Fibroblast of peridontal ligament (primary cell): Measurements from ENCODE around the gene ITIH1.
"Not testable (repeated sequence)": the region's sequence is repeated elsewhere in the genome, so short reads cannot be mapped to it uniquely, and the experiment has no call there.

ENCODE experiments used
- DNase-seq: peaks from one replicate; pipeline ENCODE4 v3.0.0-alpha.2; 2010; ENCODE audit errors: extremely low read depth

Gene ITIH1

DNA sequence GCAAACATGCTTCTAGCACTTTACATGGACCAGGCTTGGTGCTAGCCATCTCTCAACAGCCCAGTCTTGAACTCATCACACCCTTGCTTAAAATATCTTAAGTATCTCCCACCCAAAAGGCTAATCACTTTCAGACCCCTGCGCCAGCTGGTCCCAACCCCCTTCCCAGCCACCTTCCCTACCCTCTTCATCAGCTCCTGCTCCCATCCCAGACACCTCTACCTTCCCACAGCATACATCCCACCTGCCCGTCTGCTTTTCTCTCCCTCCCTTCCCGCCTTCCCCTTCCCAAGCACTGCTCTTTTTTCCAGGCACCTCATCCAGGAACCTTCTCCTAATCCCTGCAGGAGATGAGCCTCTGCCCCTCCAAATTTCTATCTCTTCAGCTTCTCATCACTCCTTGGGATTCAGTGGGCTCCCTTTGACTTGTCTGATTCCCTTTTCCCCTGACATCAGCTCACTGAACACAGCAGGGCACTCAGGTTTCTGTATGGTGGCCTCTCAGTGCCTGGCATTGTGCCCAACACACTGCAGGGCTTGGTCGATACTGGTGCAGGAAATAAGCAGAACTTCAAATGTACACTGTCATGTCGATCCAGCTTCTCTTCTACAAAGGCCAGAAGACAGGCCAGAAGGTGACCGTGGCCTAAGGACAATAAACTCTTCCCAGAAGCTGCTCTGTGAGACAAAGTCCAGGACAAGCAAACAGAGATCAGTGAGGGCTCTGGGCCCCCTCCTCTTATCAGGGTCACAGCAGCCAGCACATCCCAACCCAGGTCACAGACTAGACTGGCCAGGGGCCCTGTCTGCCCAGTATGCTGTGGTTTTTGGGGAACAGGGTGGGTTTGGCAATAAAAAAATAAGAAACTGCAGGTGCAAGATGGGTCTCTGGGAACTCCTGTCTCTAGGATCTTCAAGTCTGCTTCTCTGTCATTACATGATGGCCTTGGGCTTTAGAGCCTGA, 2.2 kb upstream of the ITIH1 start:
- no peak for DNase-seq

DNA sequence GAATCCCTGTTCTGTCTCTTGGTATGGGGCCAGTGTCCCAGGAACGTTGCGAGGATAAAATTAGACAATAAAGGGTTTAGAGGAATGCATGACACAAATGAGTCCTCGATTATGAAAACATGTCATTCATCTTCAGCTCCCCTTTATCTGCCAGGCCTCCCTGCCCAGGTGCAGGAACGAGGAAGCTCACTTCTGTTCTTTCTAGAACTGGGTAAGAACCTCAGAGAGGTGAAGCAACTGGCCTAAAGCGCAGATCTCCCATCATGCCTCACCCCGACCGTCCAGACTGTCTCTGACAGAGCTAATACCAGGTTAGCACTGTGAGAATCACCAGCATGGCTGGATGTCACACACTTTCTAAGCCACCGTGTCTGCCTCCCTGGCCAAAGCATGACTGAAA, 1.5 kb upstream of the ITIH1 start:
- DNase-seq: no peak

DNA sequence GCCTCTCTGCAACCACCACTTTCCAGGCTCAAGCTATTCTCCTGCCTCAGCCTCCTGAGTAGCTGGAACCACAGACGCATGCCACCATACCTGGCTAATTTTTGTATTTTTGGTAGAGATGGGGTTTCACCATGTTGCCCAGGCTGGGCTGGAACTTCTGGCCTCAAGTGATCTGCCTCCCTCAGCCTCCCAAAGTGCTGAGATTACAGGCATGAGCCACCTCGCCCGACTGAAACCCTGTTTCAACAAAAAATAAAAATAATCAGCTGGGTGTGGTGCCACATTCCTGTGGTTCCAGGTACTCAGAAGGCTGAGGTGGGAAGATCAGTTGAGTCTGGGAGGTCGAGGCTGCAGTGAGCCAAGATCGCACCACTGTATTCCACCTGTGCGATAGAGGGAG, 913 bp upstream of the ITIH1 start:
- DNase-seq: not testable (repeated sequence)

DNA sequence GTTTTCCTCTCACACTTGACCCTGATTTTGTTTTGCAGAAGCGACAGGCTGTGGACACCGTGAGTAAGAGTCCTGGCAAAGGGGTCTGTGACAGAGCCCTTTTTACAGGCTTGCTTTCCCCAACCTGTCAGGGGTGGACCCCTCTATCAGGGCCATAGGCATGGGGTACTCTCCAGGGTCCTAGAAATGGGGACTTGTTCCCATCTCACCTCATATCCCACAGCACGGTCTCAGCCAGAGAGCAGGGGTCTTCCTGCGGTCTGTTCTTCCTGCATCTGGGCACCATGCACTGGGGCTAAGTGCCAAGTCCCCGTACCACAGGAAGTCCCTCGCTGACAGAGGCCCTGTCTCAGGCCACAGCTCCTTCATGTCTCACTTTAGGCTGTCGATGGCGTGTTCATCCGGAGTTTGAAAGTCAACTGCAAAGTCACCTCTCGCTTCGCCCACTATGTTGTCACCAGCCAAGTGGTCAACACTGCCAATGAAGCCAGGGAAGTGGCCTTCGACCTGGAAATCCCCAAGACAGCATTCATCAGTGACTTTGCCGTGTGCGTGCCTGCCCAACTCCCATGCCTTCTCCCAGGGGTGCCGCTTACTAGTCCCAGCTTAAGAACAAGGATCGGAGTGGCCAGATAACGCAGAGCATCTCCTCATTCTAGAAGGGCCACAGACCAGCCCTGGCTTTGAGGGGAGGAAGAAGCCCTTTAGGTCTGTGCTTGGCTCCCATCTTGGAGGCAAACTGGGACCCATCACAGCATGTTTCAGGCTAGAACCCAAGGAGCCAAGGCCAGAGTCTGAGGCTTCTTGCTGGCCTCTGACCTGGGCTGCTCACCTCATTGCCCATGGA, 783 bp downstream of the ITIH1 start:
- DNase-seq: no peak

DNA sequence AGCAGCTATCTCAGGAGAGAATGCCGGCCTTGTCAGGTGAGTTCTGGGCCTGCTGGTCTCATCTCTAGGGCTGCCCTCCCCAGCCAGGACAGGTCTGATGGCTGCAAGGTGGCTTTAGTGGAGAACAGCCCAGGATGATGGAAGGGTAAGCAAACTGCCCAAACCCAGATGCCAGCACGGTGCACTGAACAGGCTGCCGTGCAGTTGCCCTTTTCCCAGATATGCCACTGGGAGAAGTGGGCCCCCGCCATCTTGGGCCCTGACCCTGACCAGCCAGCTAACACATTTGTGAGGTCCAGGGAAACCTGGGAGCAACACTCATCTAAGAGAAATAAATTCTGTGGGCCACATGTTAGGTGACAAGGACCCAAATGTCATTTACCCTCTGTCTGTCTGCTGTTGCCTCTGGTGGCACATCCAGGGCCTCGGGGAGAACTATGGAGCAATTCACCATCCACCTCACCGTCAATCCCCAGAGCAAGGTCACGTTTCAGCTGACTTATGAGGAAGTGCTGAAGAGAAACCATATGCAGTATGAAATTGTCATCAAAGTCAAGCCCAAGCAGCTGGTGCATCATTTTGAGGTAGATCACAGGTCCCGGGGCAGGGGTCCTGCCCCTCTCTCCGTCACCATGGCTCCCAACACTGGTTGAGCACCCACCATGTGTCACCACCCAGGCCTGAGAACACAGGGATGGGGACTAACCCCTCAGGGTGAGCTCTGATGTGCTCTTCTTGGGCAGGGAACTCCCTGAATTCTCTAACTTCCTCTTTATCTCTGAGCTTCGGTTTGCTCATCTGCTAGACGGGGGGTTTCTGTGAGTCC, 1.8 kb downstream of the ITIH1 start:
- no peak for DNase-seq

DNA sequence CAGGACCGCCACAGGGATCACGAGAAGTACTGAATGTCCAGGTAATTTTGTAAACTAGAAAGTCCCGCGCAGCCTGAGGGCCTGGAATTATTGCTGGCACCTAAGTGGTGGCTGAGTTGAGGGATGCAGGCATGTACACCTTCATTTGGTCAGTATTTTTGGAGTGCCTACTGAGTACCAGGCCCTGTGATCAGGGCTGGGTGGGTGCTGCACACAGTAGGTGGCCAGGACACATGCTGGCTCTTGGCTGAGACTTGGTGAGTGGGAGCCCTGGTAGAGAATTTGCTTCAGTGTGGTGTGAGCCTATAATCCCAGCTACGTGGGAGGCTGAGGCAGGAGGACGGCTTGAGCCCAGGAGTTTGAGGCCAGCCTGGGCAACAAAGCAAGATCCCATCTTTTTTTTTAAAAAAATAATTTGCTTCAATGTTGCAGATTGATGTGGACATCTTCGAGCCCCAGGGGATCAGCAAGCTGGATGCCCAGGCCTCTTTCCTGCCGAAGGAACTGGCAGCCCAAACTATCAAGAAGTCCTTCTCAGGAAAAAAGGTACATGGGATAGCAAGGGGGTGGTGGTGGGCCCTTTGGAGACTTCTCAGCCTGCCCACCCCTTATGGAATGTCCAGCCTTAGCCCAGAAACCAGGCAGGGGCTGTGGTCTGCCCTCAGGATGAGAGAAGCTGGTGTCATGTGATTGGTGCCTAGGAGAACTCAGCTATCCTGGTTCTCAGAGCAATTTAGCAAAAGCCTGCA, 2.6 kb downstream of the ITIH1 start:
- no peak for DNase-seq

DNA sequence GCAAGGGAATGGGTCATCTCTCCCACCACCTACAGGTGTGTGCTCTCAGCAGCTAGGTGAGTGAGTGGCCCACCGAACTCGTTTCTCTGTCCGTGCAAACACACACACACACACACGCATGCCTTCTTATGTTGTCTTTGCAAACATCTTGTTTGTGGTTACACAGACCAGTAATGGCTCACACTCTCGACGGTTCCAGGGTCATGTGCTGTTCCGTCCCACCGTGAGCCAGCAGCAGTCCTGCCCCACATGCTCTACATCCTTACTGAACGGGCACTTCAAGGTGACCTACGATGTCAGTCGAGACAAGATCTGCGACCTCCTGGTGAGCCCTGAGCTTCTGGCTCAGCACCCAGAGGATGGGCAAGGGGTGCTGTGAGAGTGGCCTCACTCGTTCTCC, 4.3 kb downstream of the ITIH1 start:
- no peak for DNase-seq

DNA sequence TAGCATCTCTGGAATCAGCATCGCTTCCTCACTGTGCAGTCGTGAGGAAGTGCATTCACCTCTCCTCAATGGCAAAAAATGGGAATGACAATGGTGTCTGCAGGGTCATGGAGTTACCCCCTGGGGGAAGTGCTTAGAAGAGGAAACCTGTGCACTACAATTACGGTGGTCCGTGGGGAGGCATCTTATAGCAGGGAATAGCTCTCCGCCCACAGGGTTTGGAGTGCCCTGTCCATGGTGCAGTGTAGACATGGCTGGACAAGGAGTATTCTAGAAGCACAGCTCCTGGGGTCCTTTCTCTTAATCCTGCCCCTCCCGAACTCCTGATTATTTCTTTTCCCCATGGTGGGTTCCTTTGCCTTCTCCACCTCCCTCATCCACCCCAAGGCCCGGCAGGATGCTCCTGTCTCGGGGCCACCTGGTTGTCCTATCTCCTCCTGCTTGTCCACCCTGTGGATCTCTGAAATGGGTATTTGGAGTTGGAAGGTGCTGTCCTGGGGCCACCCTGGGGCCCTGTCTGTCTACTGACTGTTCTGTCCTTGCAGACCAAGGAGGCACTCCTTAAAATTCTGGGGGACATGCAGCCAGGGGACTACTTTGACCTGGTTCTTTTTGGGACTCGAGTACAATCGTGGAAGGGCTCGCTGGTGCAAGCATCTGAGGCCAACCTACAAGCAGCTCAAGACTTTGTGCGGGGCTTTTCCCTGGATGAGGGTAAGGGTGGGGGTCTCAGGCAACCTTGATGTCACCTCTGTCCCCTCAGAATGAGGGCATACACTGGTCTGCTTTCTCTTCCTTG, 5.2 kb downstream of the ITIH1 start:
- no peak for DNase-seq

DNA sequence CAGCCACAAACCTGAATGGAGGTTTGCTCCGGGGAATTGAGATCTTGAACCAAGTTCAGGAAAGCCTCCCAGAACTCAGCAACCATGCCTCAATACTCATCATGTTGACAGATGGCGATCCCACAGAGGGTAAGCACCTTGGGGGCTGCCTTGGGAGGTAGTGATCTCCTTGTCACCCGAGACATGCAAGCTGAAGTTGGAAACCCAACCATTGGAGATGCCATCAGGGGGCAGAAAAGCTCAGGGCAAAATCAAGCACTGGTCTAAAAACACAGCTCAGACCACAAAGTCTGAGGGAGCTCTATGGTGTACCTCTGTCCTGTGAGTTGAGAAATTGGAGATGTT, 5.8 kb downstream of the ITIH1 start:
- DNase-seq: peak; percentile 2

DNA sequence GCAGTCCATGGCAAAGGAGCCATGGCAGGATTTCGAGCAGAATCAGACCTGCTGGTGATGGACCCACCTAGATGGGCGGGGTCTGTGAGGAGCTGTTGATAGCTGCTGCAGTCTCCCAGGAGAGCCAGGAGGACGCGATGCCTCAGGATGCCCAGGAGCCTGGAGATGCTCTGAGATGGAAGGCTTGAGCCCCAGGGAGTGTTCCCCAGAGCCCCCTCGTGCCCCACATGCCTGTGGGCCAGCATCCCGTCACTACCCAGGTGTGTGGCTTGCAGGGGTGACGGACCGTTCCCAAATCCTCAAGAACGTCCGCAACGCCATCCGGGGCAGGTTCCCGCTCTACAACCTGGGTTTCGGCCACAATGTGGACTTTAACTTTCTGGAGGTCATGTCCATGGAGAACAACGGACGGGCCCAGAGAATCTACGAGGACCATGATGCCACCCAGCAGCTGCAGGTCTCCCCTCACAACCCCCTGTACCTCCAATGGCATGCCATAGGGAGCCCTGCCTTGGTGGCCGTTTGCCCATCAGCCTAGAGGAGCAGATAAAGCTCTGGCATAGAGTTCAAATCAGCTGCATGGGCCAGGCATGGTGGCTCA, 6.7 kb downstream of the ITIH1 start:
- no peak for DNase-seq

DNA sequence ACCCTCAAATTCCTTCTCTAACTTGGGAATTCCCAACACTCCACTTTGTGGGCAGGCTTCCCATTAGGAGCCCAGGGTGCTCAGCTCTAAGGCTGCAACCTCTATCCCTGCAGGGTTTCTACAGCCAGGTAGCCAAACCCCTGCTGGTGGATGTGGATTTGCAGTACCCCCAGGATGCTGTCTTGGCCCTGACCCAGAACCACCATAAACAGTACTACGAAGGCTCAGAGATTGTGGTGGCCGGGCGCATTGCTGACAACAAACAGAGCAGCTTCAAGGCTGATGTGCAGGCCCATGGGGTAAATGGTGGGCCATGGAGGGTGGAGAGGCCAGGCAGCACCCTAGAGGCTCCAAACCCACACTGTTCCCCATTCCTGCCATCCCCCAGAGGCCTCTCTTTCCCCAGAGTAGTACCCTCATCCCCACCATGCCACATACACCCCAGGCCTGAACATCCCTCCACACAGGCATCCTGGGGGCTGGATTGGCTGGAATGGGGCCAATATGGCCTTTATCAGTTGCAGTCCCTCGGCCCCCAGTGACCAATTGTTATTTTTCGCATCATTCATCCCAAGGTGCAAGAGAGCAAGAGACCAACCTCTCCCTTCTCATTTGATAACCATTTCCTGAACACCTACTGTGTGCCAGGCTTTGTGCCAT, 7.7 kb downstream of the ITIH1 start:
- DNase-seq: no peak

DNA sequence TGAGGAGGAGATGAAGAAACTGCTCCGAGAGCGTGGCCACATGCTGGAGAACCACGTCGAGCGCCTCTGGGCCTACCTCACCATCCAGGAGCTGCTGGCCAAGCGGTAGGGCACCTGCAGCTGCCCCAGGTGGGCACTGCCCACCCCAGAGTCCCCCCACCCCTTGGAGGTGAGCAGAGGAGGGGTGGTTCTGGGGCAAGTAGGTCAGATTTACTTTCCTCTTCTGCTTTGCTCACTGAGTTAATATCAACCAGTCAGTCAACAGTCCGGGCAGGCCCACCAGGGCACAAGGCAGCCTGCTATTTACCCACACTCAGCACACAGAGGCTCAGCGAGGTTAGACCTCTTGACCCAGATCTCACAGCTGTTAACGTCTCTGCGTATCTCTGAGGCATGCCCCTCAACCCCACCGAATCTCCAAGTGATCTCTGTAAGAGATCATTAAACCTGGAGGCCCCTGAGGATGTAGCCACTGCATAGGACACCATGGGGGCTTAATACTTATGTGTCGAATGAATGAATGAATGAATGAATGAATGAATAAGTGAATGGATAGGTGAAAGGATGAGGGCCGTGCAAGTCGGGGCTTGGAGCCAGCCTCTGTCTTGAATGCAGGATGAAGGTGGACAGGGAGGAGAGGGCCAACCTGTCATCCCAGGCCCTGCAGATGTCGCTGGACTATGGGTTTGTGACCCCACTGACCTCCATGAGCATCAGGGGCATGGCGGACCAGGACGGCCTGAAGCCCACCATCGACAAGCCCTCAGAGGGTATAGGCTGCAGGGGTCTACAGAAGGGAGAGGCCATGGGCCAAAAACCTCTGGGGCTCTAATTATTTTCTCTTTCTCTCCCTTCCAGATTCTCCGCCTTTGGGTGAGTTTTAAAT, 9.2 kb downstream of the ITIH1 start:
- DNase-seq: no peak

DNA sequence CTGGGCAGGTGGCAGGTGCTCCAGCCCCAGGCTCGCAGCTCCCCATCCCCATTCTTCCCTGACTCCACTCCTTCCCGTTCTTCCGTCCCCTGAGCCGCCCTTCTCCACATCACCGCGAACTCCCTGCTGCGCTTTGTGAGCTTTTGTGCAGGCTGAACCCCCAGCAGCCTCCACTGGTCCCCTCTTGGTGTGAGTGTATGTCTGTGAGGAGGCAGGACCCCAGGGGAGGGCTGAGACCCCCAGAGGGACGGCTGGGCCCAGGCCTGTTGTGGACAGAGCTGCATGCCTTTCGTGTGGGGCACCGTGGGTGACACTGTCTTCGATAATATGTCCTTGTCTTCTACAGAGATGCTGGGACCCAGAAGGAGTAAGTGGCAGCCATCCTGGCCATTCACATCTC, 9.8 kb downstream of the ITIH1 start:
- DNase-seq: no peak

DNA sequence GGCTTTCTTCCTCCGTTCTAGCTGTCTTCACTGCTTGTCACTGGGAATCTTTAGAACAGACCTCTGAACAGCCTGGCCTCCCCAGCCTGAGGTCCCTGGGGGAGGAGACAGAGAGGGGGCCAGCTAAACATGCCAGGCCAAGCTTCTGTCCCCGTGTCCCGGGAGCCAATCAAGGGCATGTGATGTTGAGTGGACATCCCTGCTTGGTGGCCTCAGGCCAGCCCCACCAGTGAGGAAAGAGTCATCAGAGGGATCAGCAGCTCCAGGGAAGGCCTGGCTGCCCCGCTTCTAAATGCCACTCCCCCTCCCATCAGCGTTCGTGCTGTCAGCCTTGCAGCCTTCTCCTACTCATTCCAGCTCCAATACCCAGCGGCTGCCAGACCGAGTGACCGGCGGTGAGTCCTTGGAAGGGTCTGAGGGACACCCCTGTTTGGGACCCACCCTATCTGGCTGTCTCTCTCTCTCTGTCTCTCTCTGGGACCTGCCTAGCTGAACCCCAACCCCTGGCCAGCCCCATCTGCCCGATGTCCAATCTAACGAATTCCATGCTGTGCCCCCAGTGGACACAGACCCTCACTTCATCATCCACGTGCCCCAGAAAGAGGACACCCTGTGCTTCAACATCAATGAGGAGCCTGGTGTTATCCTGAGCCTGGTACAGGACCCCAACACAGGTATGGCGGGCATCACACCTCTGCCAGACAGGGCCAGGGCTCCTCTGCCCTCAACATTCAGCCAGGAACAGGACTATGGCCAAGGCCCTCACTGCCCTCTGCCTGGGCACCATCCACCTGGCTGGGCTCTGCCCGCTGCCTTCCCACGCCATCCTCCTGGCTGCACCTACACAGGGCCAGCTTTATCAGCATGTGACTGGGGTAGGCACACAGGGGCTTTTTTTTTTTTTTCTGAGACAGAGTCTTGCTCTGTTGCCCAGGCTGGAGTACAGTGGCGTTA, 10.6 kb downstream of the ITIH1 start:
- no peak for DNase-seq

DNA sequence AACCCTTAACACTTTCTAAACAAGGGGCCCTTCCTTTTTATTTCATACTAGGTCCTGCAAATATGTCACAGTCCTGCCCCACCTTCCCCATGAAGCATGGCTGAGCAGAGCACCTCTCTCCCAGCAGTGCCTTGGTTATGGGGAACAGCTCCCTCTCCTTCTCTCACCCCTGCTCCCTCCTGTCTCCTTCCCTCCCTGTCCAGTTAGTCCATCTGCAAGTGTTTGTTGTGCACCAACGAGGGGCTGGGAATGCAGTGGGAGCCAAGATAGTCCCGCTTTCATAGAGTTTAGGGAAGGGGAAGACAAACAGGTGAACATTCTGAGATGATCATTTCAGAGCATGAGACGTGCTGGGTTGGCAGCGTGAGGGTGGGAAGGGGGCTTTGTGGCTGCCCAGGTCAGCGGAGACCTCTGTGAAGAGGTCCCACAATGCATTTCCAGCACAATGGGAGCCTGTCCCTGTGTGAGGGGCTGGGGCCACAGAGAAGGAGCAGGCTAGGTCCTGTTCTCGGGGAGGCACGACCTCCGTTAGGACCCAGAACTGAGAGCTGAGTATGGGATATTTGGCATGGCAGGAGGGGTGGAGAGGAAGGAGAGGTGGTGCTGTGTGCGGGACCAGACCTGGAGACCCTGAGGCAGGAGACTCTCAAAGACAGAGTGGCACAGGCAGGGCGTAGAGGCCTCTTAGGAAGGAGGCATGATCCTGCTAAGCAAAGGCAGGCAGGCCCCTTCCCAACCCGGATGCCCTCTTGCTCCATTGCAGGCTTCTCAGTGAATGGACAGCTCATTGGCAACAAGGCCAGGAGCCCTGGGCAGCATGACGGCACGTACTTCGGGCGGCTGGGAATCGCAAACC, 11.7 kb downstream of the ITIH1 start:
- no peak for DNase-seq

DNA sequence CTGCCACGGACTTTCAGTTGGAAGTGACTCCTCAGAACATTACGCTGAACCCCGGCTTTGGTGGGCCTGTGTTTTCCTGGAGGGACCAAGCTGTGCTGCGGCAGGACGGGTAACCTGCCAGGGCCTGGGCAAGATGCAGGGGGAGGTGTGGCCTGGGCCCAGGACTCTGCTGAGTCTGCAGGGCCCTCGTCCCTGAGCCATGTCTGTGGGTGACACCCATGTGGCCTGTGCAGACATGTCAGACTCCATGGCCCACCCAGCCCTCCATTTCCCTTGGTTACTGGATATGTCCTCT, 12.3 kb downstream of the ITIH1 start:
- DNase-seq: no peak

DNA sequence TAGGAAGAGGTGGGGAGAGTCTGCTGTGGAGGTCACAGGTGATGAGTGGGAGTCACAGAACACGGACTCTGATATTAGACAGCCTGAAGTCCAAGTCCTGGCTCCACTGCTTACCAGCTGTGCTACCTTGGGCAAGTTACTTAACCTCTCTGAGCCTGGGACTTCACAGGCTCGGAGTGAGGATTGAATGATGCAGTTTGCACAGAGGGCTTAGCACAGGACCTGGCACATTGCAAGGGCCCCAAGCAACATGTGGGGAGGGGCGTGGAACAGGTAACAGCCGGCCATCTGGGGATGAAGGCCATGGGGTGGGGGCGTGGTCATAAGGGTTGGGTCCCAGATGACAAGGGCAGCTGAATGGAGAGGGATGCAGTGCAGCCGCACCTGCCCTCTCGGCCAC, 12.9 kb downstream of the ITIH1 start:
- no peak for DNase-seq
